Measurements from ENCODE around the gene DHFR. TPM values are rescaled to one million over a fixed set of nuclear protein-coding genes. Genes with fewer than 3 reads are reported as not detected.

Gene DHFR
- total RNA-seq, 1 donor from 2014 or later = 12.7 TPM

- intact Hi-C loops (cut with micrococcal nuclease) = no loop called here
- POLR2A ChIA-PET = no interaction called here
- no peaks in the 10 kb centered on the region for H3K4me1 Mint-ChIP-seq
- ATAC-seq (ENCODE audit: low read depth) (no peak), DNase-seq (no peak)
- no peak overlapping the region for H3K27ac Mint-ChIP-seq
- H3K9me3 Mint-ChIP-seq = peaks cover 11% of the 10 kb centered on the region
- TF ChIP-seq CTCF (IDR thresholded peaks at IDR 0.05) = no peak
- no peak overlapping the region for H3K4me3 Mint-ChIP-seq
- no peaks in the 10 kb centered on the region for H3K27me3 Mint-ChIP-seq
- no peaks in the 10 kb centered on the region for H3K36me3 Mint-ChIP-seq (ENCODE audit: low read depth)
- CTCF ChIA-PET = no interaction called here
Observed at GRCh38 chr5:80608731-80609130, 46.1 kb downstream of the DHFR start.

- no peak for DNase-seq
- no peaks in the 10 kb centered on the region for H3K27me3 Mint-ChIP-seq
- no peaks in the 10 kb centered on the region for H3K36me3 Mint-ChIP-seq (ENCODE audit: low read depth)
- H3K27ac Mint-ChIP-seq = no peak overlapping the region
- H3K4me3 Mint-ChIP-seq = no peak overlapping the region
- intact Hi-C loops (cut with micrococcal nuclease) = no loop called here
- POLR2A ChIA-PET = no interaction called here
- no peak for ATAC-seq (ENCODE audit: low read depth)
- H3K9me3 Mint-ChIP-seq = peaks cover 11% of the 10 kb centered on the region
- no peaks in the 10 kb centered on the region for H3K4me1 Mint-ChIP-seq
- CTCF ChIA-PET = no interaction called here
- TF ChIP-seq CTCF (IDR thresholded peaks at IDR 0.05) = no peak
Observed at GRCh38 chr5:80607832-80608231, 47.0 kb downstream of the DHFR start.

- Mint-ChIP-seq H3K4me1 (no peaks in the 10 kb centered on the region), H3K27me3 (no peaks in the 10 kb centered on the region), H3K9me3 (peaks cover 11% of the 10 kb centered on the region), H3K36me3 (ENCODE audit: low read depth) (no peaks in the 10 kb centered on the region), H3K4me3 (no peak overlapping the region), H3K27ac (no peak overlapping the region)
- DNase-seq = no peak
- TF ChIP-seq CTCF (IDR thresholded peaks at IDR 0.05) = no peak
- no peak for ATAC-seq (ENCODE audit: low read depth)
- ChIA-PET POLR2A (no interaction called here), CTCF (no interaction called here)
- intact Hi-C loops (cut with micrococcal nuclease) = no loop called here
Observed at GRCh38 chr5:80607343-80607742, 47.4 kb downstream of the DHFR start.

GRCh38 chr5:80600943-80601693, 53.7 kb downstream of the DHFR start:
- no peak overlapping the region for H3K4me3 Mint-ChIP-seq
- H3K9me3 Mint-ChIP-seq = no peaks in the 10 kb centered on the region
- no peak overlapping the region for H3K27ac Mint-ChIP-seq
- intact Hi-C loops (cut with micrococcal nuclease) = no loop called here
- ATAC-seq (ENCODE audit: low read depth) (no peak), DNase-seq (no peak)
- no peaks in the 10 kb centered on the region for H3K36me3 Mint-ChIP-seq (ENCODE audit: low read depth)
- H3K4me1 Mint-ChIP-seq = no peaks in the 10 kb centered on the region
- no peak for TF ChIP-seq CTCF (IDR thresholded peaks at IDR 0.05)
- POLR2A ChIA-PET = no interaction called here
- CTCF ChIA-PET = no interaction called here
- H3K27me3 Mint-ChIP-seq = no peaks in the 10 kb centered on the region

GRCh38 chr5:80597500-80597899, 57.3 kb downstream of the DHFR start:
- intact Hi-C loops (cut with micrococcal nuclease) = no loop called here
- ChIA-PET CTCF (no interaction called here), POLR2A (no interaction called here)
- no peaks in the 10 kb centered on the region for H3K36me3 Mint-ChIP-seq (ENCODE audit: low read depth)
- no peak for TF ChIP-seq CTCF (IDR thresholded peaks at IDR 0.05)
- no peaks in the 10 kb centered on the region for H3K27me3 Mint-ChIP-seq
- H3K27ac Mint-ChIP-seq = no peak overlapping the region
- DNase-seq (no peak), ATAC-seq (ENCODE audit: low read depth) (no peak)
- H3K9me3 Mint-ChIP-seq = no peaks in the 10 kb centered on the region
- H3K4me1 Mint-ChIP-seq = no peaks in the 10 kb centered on the region
- H3K4me3 Mint-ChIP-seq = no peak overlapping the region
